SK-N-SH treated with all-trans-retinoic acid at 6 μM for 48 hours (cell line): ENCODE measurements around the gene ETV6.

Experiments
- CREB5 ChIP-seq: fragments of 250-450 bp; sonication (Bioruptor Pico); IDR thresholded peaks from 2 replicates; pipeline ENCODE4 v1.5.1; 2020; ENCODE audit warnings: low read depth, mild to moderate bottlenecking, moderate library complexity
- CSDC2 ChIP-seq: fragments of 250-450 bp; sonication (Bioruptor Pico); IDR thresholded peaks from 2 replicates; pipeline ENCODE4 v1.5.0; 2020; ENCODE audit warnings: mild to moderate bottlenecking, moderate library complexity
- ESRRG ChIP-seq: fragments of 250-450 bp; sonication (Bioruptor Pico); IDR thresholded peaks from 2 replicates; pipeline ENCODE4 v1.6.1; 2021; ENCODE audit warnings: mild to moderate bottlenecking
- GLIS3 ChIP-seq: fragments of 250-450 bp; sonication (Bioruptor Pico); IDR thresholded peaks from 2 replicates; pipeline ENCODE4 v1.5.0; 2020; ENCODE audit warnings: mild to moderate bottlenecking, moderate library complexity
- TOX ChIP-seq: fragments of 250-450 bp; sonication (Bioruptor Pico); IDR thresholded peaks from 2 replicates; pipeline ENCODE4 v1.8.0; 2021; ENCODE audit warnings: mild to moderate bottlenecking, moderate library complexity, borderline replicate concordance
- ZFP30 ChIP-seq: fragments of 450-650 bp; formaldehyde crosslinking; IDR thresholded peaks from 2 replicates; pipeline ENCODE4 v1.5.0; 2022; ENCODE audit warnings: mild to moderate bottlenecking, moderate library complexity
- TF ChIP-seq, protein P1 (sequence below): fragments of 250-450 bp; sonication (Bioruptor Pico); IDR thresholded peaks from 2 replicates; pipeline ENCODE4 v1.8.0; 2020; ENCODE audit warnings: mild to moderate bottlenecking, moderate library complexity, borderline replicate concordance

DNA sequence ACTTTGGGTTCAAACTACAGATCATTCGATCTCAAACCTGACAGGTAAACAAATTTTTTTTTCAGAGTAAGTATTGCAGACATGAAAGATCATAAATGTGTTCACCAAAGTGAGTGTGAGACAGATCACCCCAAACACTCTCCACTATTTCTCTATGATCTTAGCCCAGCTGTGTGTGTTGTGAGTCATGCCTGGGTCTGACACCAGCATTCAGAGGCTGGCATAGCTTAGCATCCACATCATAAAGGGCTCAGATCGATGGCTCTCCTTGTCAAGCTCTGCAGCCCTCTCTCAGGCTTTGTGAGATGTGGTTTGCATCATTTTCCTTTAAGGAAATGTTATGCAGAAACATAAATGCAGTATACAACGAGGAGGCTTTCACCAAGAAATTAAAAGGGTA, 164.9 kb downstream of the ETV6 start:
- TF ChIP-seq GLIS3 (CRISPR knock-in tag) (no peak), CREB5 (CRISPR knock-in tag) (no peak), CSDC2 (CRISPR knock-in tag) (no peak), ZFP30 (CRISPR knock-in tag) (no peak), TOX (no peak), ESRRG (no peak)
- TF ChIP-seq, protein P1, sequence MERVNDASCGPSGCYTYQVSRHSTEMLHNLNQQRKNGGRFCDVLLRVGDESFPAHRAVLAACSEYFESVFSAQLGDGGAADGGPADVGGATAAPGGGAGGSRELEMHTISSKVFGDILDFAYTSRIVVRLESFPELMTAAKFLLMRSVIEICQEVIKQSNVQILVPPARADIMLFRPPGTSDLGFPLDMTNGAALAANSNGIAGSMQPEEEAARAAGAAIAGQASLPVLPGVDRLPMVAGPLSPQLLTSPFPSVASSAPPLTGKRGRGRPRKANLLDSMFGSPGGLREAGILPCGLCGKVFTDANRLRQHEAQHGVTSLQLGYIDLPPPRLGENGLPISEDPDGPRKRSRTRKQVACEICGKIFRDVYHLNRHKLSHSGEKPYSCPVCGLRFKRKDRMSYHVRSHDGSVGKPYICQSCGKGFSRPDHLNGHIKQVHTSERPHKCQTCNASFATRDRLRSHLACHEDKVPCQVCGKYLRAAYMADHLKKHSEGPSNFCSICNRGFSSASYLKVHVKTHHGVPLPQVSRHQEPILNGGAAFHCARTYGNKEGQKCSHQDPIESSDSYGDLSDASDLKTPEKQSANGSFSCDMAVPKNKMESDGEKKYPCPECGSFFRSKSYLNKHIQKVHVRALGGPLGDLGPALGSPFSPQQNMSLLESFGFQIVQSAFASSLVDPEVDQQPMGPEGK (CRISPR knock-in tag), result no peak
